A673 (cell line): ENCODE data around the gene C14orf132. TPM values are rescaled to one million over a fixed set of nuclear protein-coding genes. Genes with fewer than 3 reads are reported as not detected.
A peak's percentile ranks its signal among the peaks of the same experiment; 100 is the strongest.

Experiments used
- BruUV-seq: library from RNA; stranded (reverse); fragments of 400-500 nt; replicated peaks from 2 replicates; lab custom pipeline; 2021; lab: Mats Ljungman, UMichigan
- CTCF ChIA-PET: fragments of 300-600 bp; sonication (Branson Sonifier 250); formaldehyde crosslinking; loops from one replicate; lab custom pipeline; 2022; ENCODE audit warnings: antibody characterized with exemption; lab: Charles Lee
- POLR2A ChIA-PET: fragments of 300-600 bp; sonication (Branson Sonifier 250); formaldehyde crosslinking; loops from one replicate; lab custom pipeline; 2022; ENCODE audit warnings: antibody characterized with exemption; ENCODE audit not compliant: low non-redundant PET; lab: Charles Lee
- DNase-seq: peaks from one replicate; pipeline ENCODE4 v3.0.0-alpha.2; 2015; ENCODE audit warnings: low spot score
- H3K27ac ChIP-seq: fragments of 200-600 bp; sonication (generic); 2 replicates; pipeline ENCODE4 v1.5.1; 2016; ENCODE audit warnings: mixed run types, low read depth, mild to moderate bottlenecking, mixed read lengths, antibody characterized with exemption, low read length; ENCODE audit not compliant: poor library complexity, severe bottlenecking
- H3K27me3 ChIP-seq: fragments of 200-600 bp; sonication (generic); replicated peaks from 2 replicates; pipeline ENCODE4 v1.6.1; 2017; ENCODE audit warnings: mixed run types, low read depth, mild to moderate bottlenecking, mixed read lengths, antibody characterized with exemption, low read length; ENCODE audit not compliant: insufficient read depth, poor library complexity
- H3K36me3 ChIP-seq: fragments of 200-600 bp; sonication (generic); 2 replicates; pipeline ENCODE4 v1.6.1; 2016; ENCODE audit warnings: mixed run types, mild to moderate bottlenecking, mixed read lengths, antibody characterized with exemption, low read length; ENCODE audit not compliant: insufficient read depth, poor library complexity, severe bottlenecking
- H3K4me1 ChIP-seq: fragments of 200-600 bp; sonication (generic); 2 replicates; pipeline ENCODE4 v1.6.1; 2017; ENCODE audit warnings: mixed run types, mild to moderate bottlenecking, mixed read lengths, antibody characterized with exemption, low read length; ENCODE audit not compliant: insufficient read depth, poor library complexity, severe bottlenecking
- H3K4me3 ChIP-seq: fragments of 200-600 bp; sonication (generic); 2 replicates; pipeline ENCODE4 v1.5.1; 2016; ENCODE audit warnings: low read depth, mixed run types, mild to moderate bottlenecking, mixed read lengths, low read length; ENCODE audit not compliant: poor library complexity, severe bottlenecking
- H3K9me3 ChIP-seq: fragments of 200-600 bp; sonication (generic); 2 replicates; pipeline ENCODE4 v1.6.1; 2016; ENCODE audit warnings: mixed run types, low read depth, mild to moderate bottlenecking, mixed read lengths, antibody characterized with exemption, low read length; ENCODE audit not compliant: poor library complexity, severe bottlenecking
- CTCF ChIP-seq: fragments of 300-800, 200-600 bp; sonication (generic); conservative IDR thresholded peaks from 2 replicates; pipeline ENCODE4 v1.5.1; 2017; ENCODE audit warnings: low read depth, mild to moderate bottlenecking, antibody characterized with exemption, low read length, moderate library complexity, mixed read lengths
- EZH2 ChIP-seq: fragments of 200-600 bp; sonication (generic); IDR thresholded peaks from 2 replicates; pipeline ENCODE4 v1.6.1; 2017; ENCODE audit warnings: borderline replicate concordance, low read depth, mild to moderate bottlenecking, mixed read lengths, antibody characterized with exemption, low read length; ENCODE audit not compliant: poor library complexity, severe bottlenecking
- intact Hi-C: fragments of 100-400 bp; cut with micrococcal nuclease; formaldehyde crosslinking; loops from one replicate; pipeline ENCODE4 v1.10.0; 2022; ENCODE audit not compliant: unreplicated experiment
- total RNA-seq: library from RNA; stranded (reverse); gene quantifications from 2 replicates; pipeline ENCODE4 v1.2.3, GENCODE V29; 2021

C14orf132 gene
- total RNA-seq, 1 experiment from 2014 or later, result 8.3 TPM

GRCh38 chr14:96090441-96091148 lies 51.4 kb downstream of the C14orf132 start:
- H3K36me3 ChIP-seq, result no peaks in the 10 kb centered on the region
- DNase-seq, result peak; percentile 89
- H3K27ac ChIP-seq, result no peak overlapping the region
- H3K4me3 ChIP-seq, result no peak overlapping the region
- BruUV-seq, result no TSS peak
- intact Hi-C loops, result no loop called here
- H3K9me3 ChIP-seq, result no peaks in the 10 kb centered on the region
- ChIA-PET POLR2A (interaction anchor here (0.8 kb wide), 1 partner anchor 14 kb away, joined by 3 read pairs; no protein-coding TSS in a partner anchor), CTCF (interaction anchor here (1.3 kb wide), 1 partner anchor 8 kb away, joined by 3 read pairs; no protein-coding TSS in a partner anchor)
- H3K4me1 ChIP-seq, result peaks cover 18% of the 10 kb centered on the region
- TF ChIP-seq CTCF (no peak), EZH2 (no peak)
- no peaks in the 10 kb centered on the region for H3K27me3 ChIP-seq

- ChIA-PET CTCF (no interaction called here), POLR2A (no interaction called here)
- Histone ChIP-seq H3K27ac (no peak overlapping the region), H3K36me3 (no peaks in the 10 kb centered on the region), H3K9me3 (no peaks in the 10 kb centered on the region), H3K4me3 (no peak overlapping the region), H3K27me3 (no peaks in the 10 kb centered on the region), H3K4me1 (peaks cover 19% of the 10 kb centered on the region)
- TF ChIP-seq EZH2 (no peak), CTCF (no peak)
- intact Hi-C loops, result no loop called here
- BruUV-seq, result no TSS peak
- no peak for DNase-seq
Observed at GRCh38 chr14:96091149-96091693, 52.1 kb downstream of the C14orf132 start.

GRCh38 chr14:96091941-96092411 lies 52.8 kb downstream of the C14orf132 start:
- CTCF ChIA-PET, result no interaction called here
- no peak overlapping the region for H3K27ac ChIP-seq
- DNase-seq, result no peak
- H3K4me1 ChIP-seq, result peaks cover 22% of the 10 kb centered on the region
- no peaks in the 10 kb centered on the region for H3K27me3 ChIP-seq
- no peak overlapping the region for H3K4me3 ChIP-seq
- no peak for TF ChIP-seq EZH2
- no peak for TF ChIP-seq CTCF
- no TSS peak for BruUV-seq
- no peaks in the 10 kb centered on the region for H3K36me3 ChIP-seq
- POLR2A ChIA-PET, result no interaction called here
- intact Hi-C loops, result no loop called here
- H3K9me3 ChIP-seq, result no peaks in the 10 kb centered on the region
